H1 (cell line): ENCODE results near the gene ITPKC. TPM values are rescaled to one million over a fixed set of nuclear protein-coding genes. Genes with fewer than 3 reads are reported as not detected.

Source experiments
- CTCF ChIA-PET: fragments of 300-600 bp; sonication (Branson Sonifier 250); formaldehyde crosslinking; loops from one replicate; lab custom pipeline; 2021; ENCODE audit not compliant: partially characterized antibody; lab: Charles Lee
- POLR2A ChIA-PET: fragments of 300-600 bp; sonication (Branson Sonifier 250); formaldehyde crosslinking; loops from one replicate; lab custom pipeline; 2021; ENCODE audit warnings: inconsistent platforms; ENCODE audit not compliant: partially characterized antibody; lab: Charles Lee
- DNase-seq, 2 experiments: peaks; one replicate each; pipeline versions ENCODE4 v3.0.0 to v3.0.0-alpha.2; 2010 to 2022; ENCODE audit warnings: low spot score in 2 of 2, low read depth in 1 of 2, mixed read lengths in 1 of 2
- FAIRE-seq: peaks from 2 replicates; lab custom pipeline; 2011; peaks lifted over from hg19 to GRCh38; lab: Jason Lieb, UNC
- H2AFZ ChIP-seq: 2 replicates; pipeline ENCODE4 v1.8.1; 2012; ENCODE audit warnings: low read length, inconsistent platforms
- H2AK5ac ChIP-seq: 2 replicates; pipeline ENCODE4 v1.6.1; 2013; ENCODE audit warnings: low read depth, low read length
- H2BK120ac ChIP-seq: replicated peaks from 2 replicates; pipeline ENCODE3; 2013; ENCODE audit warnings: low read depth, low read length, inconsistent platforms
- H2BK12ac ChIP-seq: 2 replicates; pipeline ENCODE4 v1.6.1; 2013; ENCODE audit warnings: low read depth, low read length
- H2BK15ac ChIP-seq: 2 replicates; pipeline ENCODE4 v1.6.1; 2013; ENCODE audit warnings: low read length
- H2BK20ac ChIP-seq: 2 replicates; pipeline ENCODE4 v1.6.1; 2013; ENCODE audit warnings: low read length
- H2BK5ac ChIP-seq: 2 replicates; pipeline ENCODE4 v1.6.1; 2013; ENCODE audit warnings: low read depth, low read length
- H3K14ac ChIP-seq: 2 replicates; pipeline ENCODE4 v1.6.1; 2013; ENCODE audit warnings: inconsistent platforms; ENCODE audit not compliant: insufficient read length
- H3K18ac ChIP-seq: 2 replicates; pipeline ENCODE4 v1.6.1; 2013; ENCODE audit warnings: low read length; ENCODE audit errors: extremely low read depth
- H3K23ac ChIP-seq: 2 replicates; pipeline ENCODE4 v1.6.1; 2013; ENCODE audit warnings: inconsistent platforms; ENCODE audit not compliant: insufficient read length
- H3K23me2 ChIP-seq: 2 replicates; pipeline ENCODE4 v1.6.1; 2013; ENCODE audit warnings: low read depth, low read length
- H3K27ac ChIP-seq: 2 replicates; pipeline ENCODE4 v1.6.1; 2011; ENCODE audit warnings: low read depth, low read length, inconsistent platforms
- H3K27me3 ChIP-seq, 4 experiments: replicated peaks in 1 of 4; 1 replicate in 1 of 4; 2 replicates in 3 of 4; pipeline versions ENCODE4 v1.6.1 to v1.8.1; 2011 to 2013; ENCODE audit warnings: low read length in 3 of 4, mild to moderate bottlenecking in 3 of 4, inconsistent platforms in 2 of 4, mixed read lengths in 2 of 4, moderate library complexity in 1 of 4; ENCODE audit not compliant: control insufficient read depth in 3 of 4, insufficient read depth in 3 of 4; ENCODE audit errors: extremely low read depth in 1 of 4
- H3K36me3 ChIP-seq, 4 experiments: 2 replicates each; pipeline versions ENCODE4 v1.6.1 to v1.8.1; 2011 to 2013; ENCODE audit warnings: mild to moderate bottlenecking in 4 of 4, low read length in 3 of 4, moderate library complexity in 2 of 4, control low read depth in 1 of 4, inconsistent platforms in 1 of 4; ENCODE audit not compliant: insufficient read depth in 4 of 4, control insufficient read depth in 2 of 4
- H3K4ac ChIP-seq: replicated peaks from 2 replicates; pipeline ENCODE3; 2013; ENCODE audit warnings: low read length, low read depth, mixed read lengths, inconsistent platforms; ENCODE audit not compliant: insufficient read length
- H3K4me1 ChIP-seq, 4 experiments: replicated peaks in 1 of 4; 1 replicate in 1 of 4; 2 replicates in 3 of 4; pipeline versions ENCODE4 v1.6.1 to v1.8.1; 2011 to 2013; ENCODE audit warnings: low read length in 3 of 4, inconsistent platforms in 2 of 4, mixed read lengths in 1 of 4; ENCODE audit not compliant: insufficient read depth in 4 of 4, control insufficient read depth in 3 of 4
- H3K4me2 ChIP-seq, 2 experiments: 2 replicates each; pipeline versions ENCODE4 v1.6.1 to v1.8.1; 2011 to 2013; ENCODE audit warnings: low read depth in 2 of 2, low read length in 2 of 2, control low read depth in 1 of 2, inconsistent platforms in 1 of 2, mild to moderate bottlenecking in 1 of 2; ENCODE audit not compliant: insufficient read depth in 1 of 2
- H3K4me3 ChIP-seq, 4 experiments: fragments of 200-600, 300-600 bp in 1 of 4; sonication (generic), shearing (Covaris generic), sonication (Bioruptor Twin) in 1 of 4; 2 replicates each; pipeline versions ENCODE4 v1.5.1 to v1.8.1; 2011 to 2016; ENCODE audit warnings: low read length in 4 of 4, low read depth in 3 of 4, control low read depth in 2 of 4, inconsistent platforms in 2 of 4, mild to moderate bottlenecking in 2 of 4, mixed read lengths in 1 of 4, moderate library complexity in 1 of 4; ENCODE audit not compliant: insufficient read depth in 2 of 4; ENCODE audit errors: extremely low read depth in 1 of 4
- H3K56ac ChIP-seq: replicated peaks from 2 replicates; pipeline ENCODE3; 2013; ENCODE audit warnings: low read depth, mild to moderate bottlenecking, mixed read lengths, low read length, inconsistent platforms; ENCODE audit not compliant: insufficient read length
- H3K79me1 ChIP-seq: 2 replicates; pipeline ENCODE4 v1.6.1; 2013; ENCODE audit warnings: low read depth, low read length, control low read depth
- H3K79me2 ChIP-seq, 2 experiments: 2 replicates each; pipeline versions ENCODE4 v1.6.1 to v1.8.1; 2012 to 2013; ENCODE audit warnings: low read length in 2 of 2, mild to moderate bottlenecking in 2 of 2, inconsistent platforms in 1 of 2; ENCODE audit not compliant: insufficient read depth in 2 of 2, control insufficient read depth in 1 of 2
- H3K9ac ChIP-seq, 4 experiments: replicated peaks in 1 of 4; 1 replicate in 1 of 4; 2 replicates in 3 of 4; pipeline versions ENCODE4 v1.6.1 to v1.8.1; 2011 to 2013; ENCODE audit warnings: low read depth in 3 of 4, low read length in 3 of 4, control low read depth in 2 of 4, mild to moderate bottlenecking in 2 of 4, moderate library complexity in 2 of 4, inconsistent platforms in 1 of 4; ENCODE audit errors: extremely low read depth in 1 of 4
- H3K9me3 ChIP-seq, 2 experiments: 2 replicates each; pipeline versions ENCODE4 v1.6.1 to v1.8.1; 2012 to 2013; ENCODE audit warnings: mild to moderate bottlenecking in 2 of 2, moderate library complexity in 2 of 2, control low read depth in 1 of 2, inconsistent platforms in 1 of 2, low read depth in 1 of 2, low read length in 1 of 2, mixed read lengths in 1 of 2; ENCODE audit not compliant: insufficient read depth in 2 of 2
- H4K20me1 ChIP-seq, 2 experiments: replicated peaks in 1 of 2; 2 replicates each; pipeline versions ENCODE3 to v1.8.1; 2011 to 2013; ENCODE audit warnings: inconsistent platforms in 2 of 2, low read length in 2 of 2, mild to moderate bottlenecking in 1 of 2; ENCODE audit not compliant: insufficient read depth in 2 of 2, control insufficient read depth in 1 of 2
- H4K5ac ChIP-seq: 2 replicates; pipeline ENCODE4 v1.6.1; 2013; ENCODE audit warnings: low read length, low read depth, mixed read lengths, inconsistent platforms; ENCODE audit not compliant: insufficient read length
- H4K8ac ChIP-seq: 2 replicates; pipeline ENCODE4 v1.8.0; 2013; ENCODE audit warnings: mild to moderate bottlenecking, moderate library complexity, low read length, inconsistent platforms; ENCODE audit not compliant: insufficient read depth; ENCODE audit errors: extremely low read depth
- H4K91ac ChIP-seq: replicated peaks from 2 replicates; pipeline ENCODE3; 2013; ENCODE audit warnings: low read length, mixed read lengths, inconsistent platforms; ENCODE audit not compliant: insufficient read length
- ASH2L ChIP-seq: fragments of 200-600, 300-600 bp; sonication (generic); IDR thresholded peaks from one replicate; pipeline ENCODE4 v1.7.1; 2017; ENCODE audit warnings: low read length
- POLR2AphosphoS5 ChIP-seq: IDR thresholded peaks from 2 replicates; pipeline ENCODE4 v1.6.1; 2011; ENCODE audit warnings: low read depth, low read length
- SIRT6 ChIP-seq: IDR thresholded peaks from one replicate; pipeline ENCODE4 v1.7.1; 2012; ENCODE audit warnings: low read length, inconsistent platforms
- WGBS, 2 experiments: shearing (Covaris generic) in 1 of 2; methylation state at CpG; one replicate each; pipeline versions ENCODE4 v1.1.6 to v1.1.7; 2013 to 2015; ENCODE audit warnings: low lambda C conversion rate in 2 of 2, mixed read lengths in 2 of 2, inconsistent platforms in 1 of 2, low coverage in 1 of 2, missing lambda C conversion rate in 1 of 2; ENCODE audit not compliant: insufficient replicate concordance in 2 of 2, insufficient coverage in 1 of 2, insufficient read length in 1 of 2; ENCODE audit errors: extremely low coverage in 1 of 2, missing lambda C conversion rate in 1 of 2; 5-methylcytosine and 5-hydroxymethylcytosine counted together
- polyA plus RNA-seq, 7 experiments: library from polyadenylated mRNA; depleted of rRNA in 3 of 7; stranded (reverse) in 5 of 7; unstranded in 2 of 7; fragments of >200 nt in 5 of 7; fragments of 200-250 nt in 2 of 7; gene quantifications; 1 replicate in 5 of 7; 2 replicates in 1 of 7; 4 replicates in 1 of 7; pipeline versions ENCODE4 v1.2.1 to v1.2.3, GENCODE V29; 2011 to 2013; ENCODE audit warnings: missing spikeins in 2 of 7, mixed read lengths in 2 of 7
- total RNA-seq: library from RNA; stranded (reverse); fragmentation: NEBNext Ultra II Directional; extraction: Animal tissue kit (Norgen Biotek cat#: 25700); gene quantifications from 2 replicates; pipeline ENCODE4 v1.2.1, GENCODE V29; 2021
- TF ChIP-seq, protein P1 (sequence below): IDR thresholded peaks from 2 replicates; pipeline ENCODE4 v1.6.1; 2011; ENCODE audit warnings: low read depth, mild to moderate bottlenecking, low read length; ENCODE audit not compliant: insufficient read depth

ITPKC gene
- total and polyA plus RNA-seq, 2 of the 8 experiments (the other 6 are each of a cell fraction or from before 2014, with no cell fraction given): 5.2 to 8.9 TPM

DNA sequence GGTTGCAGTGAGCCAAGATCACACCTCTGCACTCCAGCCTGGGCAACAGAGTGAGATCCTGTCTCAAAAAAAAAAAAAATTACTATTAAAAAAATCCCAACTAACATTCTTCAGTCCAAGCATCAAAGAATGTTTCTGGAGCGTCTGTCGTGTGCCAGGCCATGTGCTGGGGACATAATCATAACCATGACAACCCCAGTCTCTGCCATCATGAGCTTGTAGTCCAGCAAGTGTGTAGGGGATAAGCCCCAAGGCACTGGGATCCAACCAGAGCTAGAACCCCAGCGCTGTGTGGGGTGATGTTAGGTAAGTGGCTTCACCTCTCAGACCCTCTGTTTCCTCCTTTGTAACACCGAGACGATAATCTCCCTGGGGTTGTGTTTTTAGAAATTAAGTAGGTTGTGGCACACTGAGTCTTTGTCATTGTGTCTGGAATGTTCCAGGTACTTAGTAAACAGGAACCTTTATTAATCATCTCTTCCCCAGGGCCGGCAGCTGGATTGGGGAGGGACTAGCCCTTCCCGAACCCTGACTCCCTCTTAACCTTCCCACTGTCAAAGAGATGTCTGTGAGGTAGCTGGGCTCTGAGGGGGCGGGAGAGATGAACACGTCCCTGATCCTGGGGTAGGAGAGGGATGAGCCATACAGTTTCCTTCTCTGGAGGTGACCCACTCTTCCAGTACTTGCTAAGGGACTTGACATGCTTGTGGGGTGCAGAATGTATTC, 5.2 kb downstream of the ITPKC start:
- FAIRE-seq (no peak), DNase-seq (no peak)
- no peaks in the 10 kb centered on the region for H3K27me3 ChIP-seq
- H3K79me1 ChIP-seq: peaks cover 7% of the 10 kb centered on the region
- no peak overlapping the region for H2BK20ac ChIP-seq
- no peak overlapping the region for H4K5ac ChIP-seq
- no peak overlapping the region for H3K23ac ChIP-seq
- H3K79me2 ChIP-seq: peaks cover 0 to 36% of the 10 kb centered on the region in 2 experiments; a peak in 2 of 4 replicates
- no peak overlapping the region for H3K4ac ChIP-seq
- ChIA-PET CTCF (interaction anchor here (1.0 to 1.6 kb wide), 7 partner anchors 8 to 98 kb away, joined by 3 to 6 read pairs (median 4); no protein-coding TSS in a partner anchor), POLR2A (interaction anchor here (1.0 to 2.2 kb wide), 9 partner anchors 10 to 83 kb away, joined by 3 to 11 read pairs (median 4); partner anchors contain the start of gene ACTMAP)
- no peak overlapping the region for H2AK5ac ChIP-seq
- no peak overlapping the region for H3K14ac ChIP-seq
- H3K4me3 ChIP-seq: no peak overlapping the region
- no peak overlapping the region for H2AFZ ChIP-seq
- no peak overlapping the region for H4K91ac ChIP-seq
- no peak overlapping the region for H3K56ac ChIP-seq
- no peak overlapping the region for H2BK5ac ChIP-seq
- H3K4me2 ChIP-seq: no peak overlapping the region
- H2BK120ac ChIP-seq: no peak overlapping the region
- H3K18ac ChIP-seq: no peak overlapping the region
- H3K9ac ChIP-seq: no peak overlapping the region
- H3K4me1 ChIP-seq: peaks cover 0 to 10% (median 0%) of the 10 kb centered on the region in 4 experiments; a peak in 6 of 7 replicates
- no peak overlapping the region for H4K8ac ChIP-seq
- no peak overlapping the region for H3K27ac ChIP-seq
- peaks cover 10% of the 10 kb centered on the region for H3K23me2 ChIP-seq
- H2BK15ac ChIP-seq: no peak overlapping the region
- TF ChIP-seq SIRT6: no peak
- TF ChIP-seq, protein P1, sequence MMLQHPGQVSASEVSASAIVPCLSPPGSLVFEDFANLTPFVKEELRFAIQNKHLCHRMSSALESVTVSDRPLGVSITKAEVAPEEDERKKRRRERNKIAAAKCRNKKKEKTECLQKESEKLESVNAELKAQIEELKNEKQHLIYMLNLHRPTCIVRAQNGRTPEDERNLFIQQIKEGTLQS: no peak
- TF ChIP-seq ASH2L: no peak
- TF ChIP-seq POLR2AphosphoS5: no peak
- 91% methylated on average over 9 of the region's 9 CpGs; no CpG with 5 or more reads in 1 of the 2 experiments for WGBS, 2 experiments
- H3K9me3 ChIP-seq: no peaks in the 10 kb centered on the region
- no peaks in the 10 kb centered on the region for H4K20me1 ChIP-seq
- peaks cover 0 to 4% (median 0%) of the 10 kb centered on the region in 4 experiments; a peak in 2 of 8 replicates for H3K36me3 ChIP-seq
- no peak overlapping the region for H2BK12ac ChIP-seq
